GM12878 (cell line): ENCODE results near the gene HCLS1. TPM values are rescaled to one million over a fixed set of nuclear protein-coding genes. Genes with fewer than 3 reads are reported as not detected.

Experiments used
- ATAC-seq: fragments of 200-7000 bp; cut with Tn5 transposase; 3 replicates; pipeline ENCODE4 v1.9.1; 2020; ENCODE audit warnings: mild to moderate bottlenecking, moderate library complexity
- BruUV-seq: library from RNA; stranded (reverse); fragments of 400-500 nt; replicated peaks from 2 replicates; lab custom pipeline; 2021; lab: Mats Ljungman, UMichigan
- CTCF ChIA-PET: fragments of 300-600 bp; sonication (Branson Sonifier 250); formaldehyde crosslinking; extraction: SDS; loops from one replicate; lab custom pipeline; 2021; ENCODE audit warnings: inconsistent platforms; lab: Yijun Ruan, JAX
- POLR2A ChIA-PET: fragments of 350-600 bp; formaldehyde crosslinking; extraction: SDS; loops from one replicate; lab custom pipeline; 2021; ENCODE audit warnings: inconsistent platforms; lab: Charles Lee
- RAD21 ChIA-PET: fragments of 300-600 bp; sonication (Branson Sonifier 250); formaldehyde crosslinking; loops from one replicate; lab custom pipeline; 2023; ENCODE audit warnings: antibody characterized with exemption; ENCODE audit not compliant: unreplicated experiment; lab: Charles Lee
- SMC1A ChIA-PET: fragments of 300-600 bp; sonication (Branson Sonifier 250); formaldehyde crosslinking; loops from one replicate; lab custom pipeline; 2023; ENCODE audit not compliant: unreplicated experiment, uncharacterized antibody; lab: Charles Lee
- DNase-seq: peaks from one replicate; pipeline ENCODE4 v3.0.0-alpha.2; 2011; ENCODE audit warnings: low read depth, low spot score
- FAIRE-seq: peaks from 3 replicates; lab custom pipeline; 2011; peaks lifted over from hg19 to GRCh38; lab: Jason Lieb, UNC
- H2AFZ ChIP-seq: 2 replicates; pipeline ENCODE4 v1.6.0; 2011; ENCODE audit warnings: low read depth, low read length, control low read depth; ENCODE audit not compliant: control insufficient read depth
- H3K27ac ChIP-seq: 2 replicates; pipeline ENCODE4 v1.5.1; 2011; ENCODE audit warnings: control low read depth; ENCODE audit not compliant: control insufficient read depth, insufficient read depth
- H3K27me3 ChIP-seq, 2 experiments: replicated peaks in 1 of 2; 2 replicates each; pipeline versions ENCODE4 v1.6.0 to v1.6.1; 2011; ENCODE audit warnings: low read length in 1 of 2; ENCODE audit not compliant: control insufficient read depth in 2 of 2, insufficient read depth in 2 of 2
- H3K36me3 ChIP-seq, 2 experiments: 2 replicates each; pipeline ENCODE4 v1.5.1; 2011; ENCODE audit warnings: low read length in 1 of 2; ENCODE audit not compliant: control insufficient read depth in 2 of 2, insufficient read depth in 2 of 2
- H3K4me1 ChIP-seq: 2 replicates; pipeline ENCODE4 v1.6.1; 2011; ENCODE audit warnings: mild to moderate bottlenecking, low read length, moderate library complexity, mixed read lengths; ENCODE audit not compliant: control insufficient read depth, insufficient read depth
- H3K4me2 ChIP-seq: 2 replicates; pipeline ENCODE4 v1.6.0; 2011; ENCODE audit warnings: control low read depth; ENCODE audit not compliant: control insufficient read depth, insufficient read depth
- H3K4me3 ChIP-seq: fragments of 200-600 bp; sonication (generic); 2 replicates; pipeline ENCODE4 v1.5.1; 2016
- H3K79me2 ChIP-seq: 2 replicates; pipeline ENCODE4 v1.6.0; 2011; ENCODE audit warnings: low read length; ENCODE audit not compliant: control insufficient read depth, insufficient read depth
- H3K9ac ChIP-seq: 2 replicates; pipeline ENCODE4 v1.8.0; 2011; ENCODE audit warnings: low read length, control low read depth, mixed read lengths; ENCODE audit not compliant: control insufficient read depth, insufficient read depth
- H3K9me3 ChIP-seq: replicated peaks from 3 replicates; pipeline ENCODE4 v1.5.1; 2011; ENCODE audit warnings: mild to moderate bottlenecking, low read length; ENCODE audit not compliant: control insufficient read depth, insufficient read depth
- H4K20me1 ChIP-seq: 2 replicates; pipeline ENCODE4 v1.6.0; 2011; ENCODE audit not compliant: control insufficient read depth, insufficient read depth
- CREM ChIP-seq: IDR thresholded peaks from 2 replicates; pipeline ENCODE4 v1.6.1; 2014; ENCODE audit warnings: antibody characterized with exemption, low read depth
- EZH2 ChIP-seq: IDR thresholded peaks from 2 replicates; pipeline ENCODE4 v1.6.1; 2012; ENCODE audit warnings: low read depth, mild to moderate bottlenecking, control low read depth, inconsistent platforms, low read length, borderline replicate concordance; ENCODE audit not compliant: control insufficient read depth
- GABPA ChIP-seq: IDR thresholded peaks from 2 replicates; pipeline ENCODE4 v1.6.1; 2014; ENCODE audit warnings: antibody characterized with exemption, low read depth, mild to moderate bottlenecking, inconsistent platforms
- NBN ChIP-seq: fragments of 450-650 bp; IDR thresholded peaks from 2 replicates; pipeline ENCODE4 v1.6.1; 2016
- SIN3A ChIP-seq: IDR thresholded peaks from 2 replicates; pipeline ENCODE4 v1.6.1; 2012; ENCODE audit warnings: low read depth, low read length, improper control_type of control experiment
- SMARCA5 ChIP-seq: fragments of 450-650 bp; IDR thresholded peaks from 2 replicates; pipeline ENCODE4 v1.6.1; 2017; ENCODE audit warnings: mild to moderate bottlenecking
- SP1 ChIP-seq: IDR thresholded peaks from one replicate; pipeline ENCODE4 v1.6.1; 2011; ENCODE audit warnings: low read depth, low read length
- WGBS: methylation state at CpG from one replicate; pipeline ENCODE4 v1.1.6; 2016; ENCODE audit warnings: low lambda C conversion rate; ENCODE audit not compliant: insufficient replicate concordance, insufficient coverage; ENCODE audit errors: missing lambda C conversion rate; 5-methylcytosine and 5-hydroxymethylcytosine counted together
- in situ Hi-C: fragments of 300-500 bp; cut with MboI; formaldehyde crosslinking; loops from 9 replicates; pipeline ENCODE4 v1.14.3; 2018; ENCODE audit warnings: mixed read lengths
- intact Hi-C: fragments of 100-400 bp; cut with micrococcal nuclease; formaldehyde crosslinking; loops from one replicate; pipeline ENCODE4 v1.14.2; 2022; ENCODE audit not compliant: unreplicated experiment
- polyA plus RNA-seq, 11 experiments: library from polyadenylated mRNA; depleted of rRNA in 4 of 11; unstranded in 6 of 11; stranded (reverse) in 5 of 11; fragments of >200 nt; fragmentation: Nextera tagmentation in 4 of 11; fragmentation: Illumina TruSeq in 1 of 11; extraction: Ambion mirVana in 4 of 11; extraction: Trizol in 1 of 11; gene quantifications; 1 replicate in 1 of 11; 2 replicates in 10 of 11; pipeline versions ENCODE4 v1.2.1 to v1.2.3, GENCODE V29; 2011 to 2016; ENCODE audit warnings: inconsistent platforms in 2 of 11, missing spikeins in 2 of 11, low read depth in 1 of 11
- total RNA-seq, 4 experiments: library from RNA; depleted of rRNA in 3 of 4; stranded (reverse); fragments of >200 nt in 3 of 4; fragmentation: Illumina TruSeq in 1 of 4; extraction: Trizol in 1 of 4; gene quantifications; 2 replicates each; pipeline versions ENCODE4 v1.2.1 to v1.2.3, GENCODE V29; 2013 to 2021
- TF ChIP-seq, protein P1 (sequence below): IDR thresholded peaks from 2 replicates; pipeline ENCODE4 v1.6.1; 2011; ENCODE audit warnings: low read depth, mild to moderate bottlenecking, low read length, moderate library complexity, borderline replicate concordance; ENCODE audit errors: extremely low read depth
- TF ChIP-seq, protein P2 (sequence below): fragments of 450-650 bp; formaldehyde crosslinking; IDR thresholded peaks from 2 replicates; pipeline ENCODE4 v1.5.0; 2022; ENCODE audit warnings: mild to moderate bottlenecking, missing genetic modification characterization

HCLS1 gene
- total and polyA plus RNA-seq, 10 of the 15 experiments (the other 5 are each of a cell fraction or from before 2014, with no cell fraction given): 51.6 to 344 (median 231) TPM

DNA sequence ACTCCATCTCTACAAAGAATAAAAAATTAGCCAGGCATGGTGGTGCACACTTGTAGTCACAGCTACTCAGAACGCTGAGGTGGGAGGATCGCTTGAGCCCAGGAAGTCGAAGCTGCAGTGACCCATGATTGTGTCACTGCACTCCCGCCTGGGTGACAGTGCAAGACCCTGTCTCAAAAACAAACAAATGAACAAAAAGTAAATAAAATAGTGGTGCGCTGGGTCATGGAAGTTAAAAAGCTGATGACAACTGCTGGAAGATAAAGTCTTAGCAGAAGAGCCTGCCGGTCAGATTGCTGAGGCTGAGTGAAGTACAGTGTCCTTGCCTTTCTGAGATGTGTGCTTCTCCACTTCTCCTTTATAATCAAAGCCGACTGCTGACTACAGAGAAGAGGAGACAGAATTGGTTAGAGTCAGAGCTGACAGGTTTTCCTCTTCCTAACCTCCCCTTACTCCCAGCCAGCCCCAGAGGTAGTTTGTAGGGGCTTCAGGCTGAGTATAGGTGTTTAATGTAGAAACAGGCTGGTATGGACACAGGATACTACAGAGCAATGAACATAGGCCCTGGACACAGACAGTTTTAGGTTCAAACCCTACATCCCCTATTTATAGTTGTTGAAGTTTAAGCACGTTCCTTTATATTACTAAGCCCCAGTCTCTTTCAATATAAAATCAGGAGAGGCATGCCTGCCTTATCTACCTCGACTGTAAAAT is 17.9 kb downstream of the HCLS1 start:
- no peak for DNase-seq
- in situ Hi-C loops: no loop called here
- Histone ChIP-seq H3K27me3 (no peaks in the 10 kb centered on the region), H3K4me2 (no peak overlapping the region), H3K9ac (no peak overlapping the region), H3K4me3 (no peak overlapping the region), H3K9me3 (no peaks in the 10 kb centered on the region), H3K27ac (no peak overlapping the region), H4K20me1 (no peaks in the 10 kb centered on the region), H3K36me3 (peaks cover 10 to 25% of the 10 kb centered on the region in 2 experiments), H3K4me1 (no peaks in the 10 kb centered on the region), H2AFZ (no peak overlapping the region), H3K79me2 (no peaks in the 10 kb centered on the region)
- ATAC-seq: no peak
- TF ChIP-seq SIN3A (no peak), SMARCA5 (no peak), SP1 (no peak), CREM (no peak), NBN (no peak), GABPA (no peak), EZH2 (no peak)
- TF ChIP-seq, protein P1, sequence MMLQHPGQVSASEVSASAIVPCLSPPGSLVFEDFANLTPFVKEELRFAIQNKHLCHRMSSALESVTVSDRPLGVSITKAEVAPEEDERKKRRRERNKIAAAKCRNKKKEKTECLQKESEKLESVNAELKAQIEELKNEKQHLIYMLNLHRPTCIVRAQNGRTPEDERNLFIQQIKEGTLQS: no peak
- TF ChIP-seq, protein P2, sequence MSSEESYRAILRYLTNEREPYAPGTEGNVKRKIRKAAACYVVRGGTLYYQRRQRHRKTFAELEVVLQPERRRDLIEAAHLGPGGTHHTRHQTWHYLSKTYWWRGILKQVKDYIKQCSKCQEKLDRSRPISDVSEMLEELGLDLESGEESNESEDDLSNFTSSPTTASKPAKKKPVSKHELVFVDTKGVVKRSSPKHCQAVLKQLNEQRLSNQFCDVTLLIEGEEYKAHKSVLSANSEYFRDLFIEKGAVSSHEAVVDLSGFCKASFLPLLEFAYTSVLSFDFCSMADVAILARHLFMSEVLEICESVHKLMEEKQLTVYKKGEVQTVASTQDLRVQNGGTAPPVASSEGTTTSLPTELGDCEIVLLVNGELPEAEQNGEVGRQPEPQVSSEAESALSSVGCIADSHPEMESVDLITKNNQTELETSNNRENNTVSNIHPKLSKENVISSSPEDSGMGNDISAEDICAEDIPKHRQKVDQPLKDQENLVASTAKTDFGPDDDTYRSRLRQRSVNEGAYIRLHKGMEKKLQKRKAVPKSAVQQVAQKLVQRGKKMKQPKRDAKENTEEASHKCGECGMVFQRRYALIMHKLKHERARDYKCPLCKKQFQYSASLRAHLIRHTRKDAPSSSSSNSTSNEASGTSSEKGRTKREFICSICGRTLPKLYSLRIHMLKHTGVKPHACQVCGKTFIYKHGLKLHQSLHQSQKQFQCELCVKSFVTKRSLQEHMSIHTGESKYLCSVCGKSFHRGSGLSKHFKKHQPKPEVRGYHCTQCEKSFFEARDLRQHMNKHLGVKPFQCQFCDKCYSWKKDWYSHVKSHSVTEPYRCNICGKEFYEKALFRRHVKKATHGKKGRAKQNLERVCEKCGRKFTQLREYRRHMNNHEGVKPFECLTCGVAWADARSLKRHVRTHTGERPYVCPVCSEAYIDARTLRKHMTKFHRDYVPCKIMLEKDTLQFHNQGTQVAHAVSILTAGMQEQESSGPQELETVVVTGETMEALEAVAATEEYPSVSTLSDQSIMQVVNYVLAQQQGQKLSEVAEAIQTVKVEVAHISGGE (CRISPR knock-in tag): no peak
- ChIA-PET CTCF (interaction anchor here (1.2 kb wide), 1 partner anchor 11 kb away, joined by 3 read pairs; no protein-coding TSS in a partner anchor), POLR2A (no interaction called here), RAD21 (no interaction called here), SMC1A (no interaction called here)
- TSS peak; percentile 40 for BruUV-seq
- no peak for FAIRE-seq
- 98% methylated on average over 9 of the region's 9 CpGs for WGBS
- intact Hi-C loops: no loop called here
